Activated T-cell treated with anti-CD3 and anti-CD28 coated beads, Interleukin-2, amount 50 U/mL, for 48 hours (primary cell): ENCODE measurements around the gene RTRAF.

Experiments
- DNase-seq, 2 experiments: peaks; one replicate each; pipeline ENCODE4 v3.0.0-alpha.2; 2020

RTRAF gene

GRCh38 chr14:52051871-52052270, 62.5 kb downstream of the RTRAF start:
- no peak for DNase-seq

DNA sequence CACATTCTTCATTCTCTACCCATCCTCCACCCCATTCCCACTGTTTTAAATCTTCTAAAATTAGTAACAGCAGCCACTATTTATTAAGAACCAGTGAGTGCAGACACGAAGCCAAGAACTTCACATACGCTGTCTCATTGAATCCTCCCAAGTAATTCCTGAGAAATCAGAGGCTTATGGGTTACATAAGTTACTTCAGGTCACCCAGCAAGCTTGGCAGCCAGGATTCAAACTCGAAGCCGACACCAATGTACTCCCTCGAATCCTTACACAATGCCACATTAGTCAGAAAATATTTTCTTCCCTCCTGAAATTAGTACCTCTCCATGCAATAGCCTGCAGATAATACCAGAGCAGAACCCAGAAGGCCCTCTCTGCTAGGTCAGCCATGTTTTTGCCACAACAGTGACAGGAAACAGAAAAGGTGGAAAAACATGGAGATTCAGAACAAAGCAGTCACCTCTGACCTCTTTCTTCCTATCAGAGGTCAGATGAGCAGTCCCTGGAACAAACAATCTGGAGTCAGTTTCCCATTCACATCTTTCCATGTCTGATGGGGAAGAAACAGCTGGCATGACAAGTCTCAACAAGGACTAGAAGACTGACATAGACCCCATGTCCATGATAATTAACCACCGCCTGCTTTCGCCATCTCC, 63.1 kb downstream of the RTRAF start:
- DNase-seq = no peak

- DNase-seq = no peak
These were observed 63.7 kb downstream of the RTRAF start for GRCh38 chr14:52053044-52053443.

DNA sequence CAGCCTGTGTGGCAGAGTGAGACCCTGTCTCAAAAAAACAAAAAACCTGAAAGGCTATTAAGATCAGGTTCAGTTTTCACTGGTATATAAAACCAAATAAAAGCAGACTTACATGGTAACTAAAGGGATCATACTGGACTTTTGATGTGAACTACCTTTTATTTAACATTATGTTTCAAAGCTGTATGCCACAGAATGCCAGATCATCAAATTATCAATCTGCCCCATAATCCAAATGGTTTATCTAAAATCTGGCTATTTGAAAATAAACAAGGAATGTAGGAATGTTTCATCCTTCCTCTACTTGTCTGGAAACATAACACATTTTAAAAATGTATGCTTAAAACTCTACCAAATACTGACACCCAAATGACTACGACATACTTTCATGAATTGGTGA, 65.3 kb downstream of the RTRAF start:
- DNase-seq = no peak

DNA sequence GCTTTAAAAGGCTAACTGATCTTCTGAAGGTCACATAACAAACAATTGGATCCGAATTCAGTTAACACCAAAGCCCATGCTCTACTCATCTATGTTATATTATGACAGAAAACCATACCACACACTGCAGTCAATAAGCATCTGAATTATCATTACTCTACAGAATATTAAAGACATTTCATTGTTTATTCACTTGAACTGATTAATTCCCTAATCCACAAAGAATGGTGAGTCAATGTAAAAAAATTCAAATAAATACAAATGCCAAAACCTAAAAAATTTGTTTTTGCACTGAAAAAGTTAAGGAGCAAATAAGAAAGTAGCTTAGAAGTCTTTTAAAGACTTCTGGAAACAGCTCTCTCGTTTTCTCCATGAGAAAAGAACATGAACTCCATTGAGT, 65.8 kb downstream of the RTRAF start:
- no peak for DNase-seq

- DNase-seq = no peak
These were observed 69.0 kb downstream of the RTRAF start for GRCh38 chr14:52058341-52058740.

GRCh38 chr14:52059649-52060048, 70.3 kb downstream of the RTRAF start:
- DNase-seq = no peak

- no peak for DNase-seq
These were observed 70.7 kb downstream of the RTRAF start for GRCh38 chr14:52060080-52060479.
